ENCODE measurements around the gene ATP13A3.

DNA sequence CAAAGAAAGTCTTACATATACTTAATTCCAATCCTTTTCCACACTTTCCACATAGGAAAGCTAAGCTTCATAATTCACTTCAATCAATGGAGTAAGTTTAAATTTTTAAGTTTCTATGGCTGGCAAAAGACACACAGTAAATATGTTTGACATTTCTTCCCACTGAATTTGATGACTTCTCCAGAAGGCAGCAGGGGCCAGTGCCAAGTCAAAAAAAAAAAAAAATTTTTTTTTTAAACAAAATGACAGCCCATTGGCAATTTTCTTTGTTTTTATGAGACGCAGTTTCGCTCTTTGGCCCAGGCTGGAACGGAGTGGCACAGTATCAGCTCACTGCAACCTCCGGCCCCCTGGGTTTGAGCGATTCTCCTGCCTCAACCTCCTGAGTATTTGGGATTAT is 28.7 kb downstream of the ATP13A3 start:
- no peak for TF ChIP-seq POLR2A (IDR thresholded peaks at IDR 0.05; ENCODE audit: low read depth, low read length)
- TF ChIP-seq, protein P1, sequence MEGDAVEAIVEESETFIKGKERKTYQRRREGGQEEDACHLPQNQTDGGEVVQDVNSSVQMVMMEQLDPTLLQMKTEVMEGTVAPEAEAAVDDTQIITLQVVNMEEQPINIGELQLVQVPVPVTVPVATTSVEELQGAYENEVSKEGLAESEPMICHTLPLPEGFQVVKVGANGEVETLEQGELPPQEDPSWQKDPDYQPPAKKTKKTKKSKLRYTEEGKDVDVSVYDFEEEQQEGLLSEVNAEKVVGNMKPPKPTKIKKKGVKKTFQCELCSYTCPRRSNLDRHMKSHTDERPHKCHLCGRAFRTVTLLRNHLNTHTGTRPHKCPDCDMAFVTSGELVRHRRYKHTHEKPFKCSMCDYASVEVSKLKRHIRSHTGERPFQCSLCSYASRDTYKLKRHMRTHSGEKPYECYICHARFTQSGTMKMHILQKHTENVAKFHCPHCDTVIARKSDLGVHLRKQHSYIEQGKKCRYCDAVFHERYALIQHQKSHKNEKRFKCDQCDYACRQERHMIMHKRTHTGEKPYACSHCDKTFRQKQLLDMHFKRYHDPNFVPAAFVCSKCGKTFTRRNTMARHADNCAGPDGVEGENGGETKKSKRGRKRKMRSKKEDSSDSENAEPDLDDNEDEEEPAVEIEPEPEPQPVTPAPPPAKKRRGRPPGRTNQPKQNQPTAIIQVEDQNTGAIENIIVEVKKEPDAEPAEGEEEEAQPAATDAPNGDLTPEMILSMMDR (conservative IDR thresholded peaks at IDR 0.05; ENCODE audit: low read depth, low read length) = no peak
- no peak for TF ChIP-seq MAZ (IDR thresholded peaks at IDR 0.05; ENCODE audit: borderline replicate concordance, low read depth, low read length)
- TF ChIP-seq RFX5 (IDR thresholded peaks at IDR 0.05; ENCODE audit: low read depth, low read length) = no peak
- no peak for TF ChIP-seq NFE2L2 (IDR thresholded peaks at IDR 0.05; ENCODE audit: low read depth, low read length)
- TF ChIP-seq, protein P2, sequence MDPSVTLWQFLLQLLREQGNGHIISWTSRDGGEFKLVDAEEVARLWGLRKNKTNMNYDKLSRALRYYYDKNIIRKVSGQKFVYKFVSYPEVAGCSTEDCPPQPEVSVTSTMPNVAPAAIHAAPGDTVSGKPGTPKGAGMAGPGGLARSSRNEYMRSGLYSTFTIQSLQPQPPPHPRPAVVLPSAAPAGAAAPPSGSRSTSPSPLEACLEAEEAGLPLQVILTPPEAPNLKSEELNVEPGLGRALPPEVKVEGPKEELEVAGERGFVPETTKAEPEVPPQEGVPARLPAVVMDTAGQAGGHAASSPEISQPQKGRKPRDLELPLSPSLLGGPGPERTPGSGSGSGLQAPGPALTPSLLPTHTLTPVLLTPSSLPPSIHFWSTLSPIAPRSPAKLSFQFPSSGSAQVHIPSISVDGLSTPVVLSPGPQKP (IDR thresholded peaks at IDR 0.05; ENCODE audit: borderline replicate concordance, low read depth, low read length) = no peak
- TF ChIP-seq CHD1 (IDR thresholded peaks at IDR 0.05; ENCODE audit: low read depth, low read length) = no peak
- no peak for TF ChIP-seq RAD21 (IDR thresholded peaks at IDR 0.05; ENCODE audit: low read length)
- TF ChIP-seq SMC3 (IDR thresholded peaks at IDR 0.05; ENCODE audit: low read depth, low read length) = no peak

All from IMR-90 (cell line).